Choroid plexus epithelial cell (primary cell): ENCODE data around the gene CALHM3.

ENCODE experiments used
- DNase-seq: peaks from one replicate; pipeline ENCODE4 v3.0.0-alpha.2; 2010; ENCODE audit warnings: low read depth
- H3K4me3 ChIP-seq: 2 replicates; pipeline ENCODE4 v1.5.1; 2011; ENCODE audit warnings: low read depth, mild to moderate bottlenecking, control low read depth, low read length, moderate library complexity
- TF ChIP-seq, protein P1 (sequence below): conservative IDR thresholded peaks from 2 replicates; pipeline ENCODE4 v1.5.1; 2011; ENCODE audit warnings: low read depth, mild to moderate bottlenecking, control low read depth, inconsistent platforms, low read length, moderate library complexity

CALHM3 gene

DNA sequence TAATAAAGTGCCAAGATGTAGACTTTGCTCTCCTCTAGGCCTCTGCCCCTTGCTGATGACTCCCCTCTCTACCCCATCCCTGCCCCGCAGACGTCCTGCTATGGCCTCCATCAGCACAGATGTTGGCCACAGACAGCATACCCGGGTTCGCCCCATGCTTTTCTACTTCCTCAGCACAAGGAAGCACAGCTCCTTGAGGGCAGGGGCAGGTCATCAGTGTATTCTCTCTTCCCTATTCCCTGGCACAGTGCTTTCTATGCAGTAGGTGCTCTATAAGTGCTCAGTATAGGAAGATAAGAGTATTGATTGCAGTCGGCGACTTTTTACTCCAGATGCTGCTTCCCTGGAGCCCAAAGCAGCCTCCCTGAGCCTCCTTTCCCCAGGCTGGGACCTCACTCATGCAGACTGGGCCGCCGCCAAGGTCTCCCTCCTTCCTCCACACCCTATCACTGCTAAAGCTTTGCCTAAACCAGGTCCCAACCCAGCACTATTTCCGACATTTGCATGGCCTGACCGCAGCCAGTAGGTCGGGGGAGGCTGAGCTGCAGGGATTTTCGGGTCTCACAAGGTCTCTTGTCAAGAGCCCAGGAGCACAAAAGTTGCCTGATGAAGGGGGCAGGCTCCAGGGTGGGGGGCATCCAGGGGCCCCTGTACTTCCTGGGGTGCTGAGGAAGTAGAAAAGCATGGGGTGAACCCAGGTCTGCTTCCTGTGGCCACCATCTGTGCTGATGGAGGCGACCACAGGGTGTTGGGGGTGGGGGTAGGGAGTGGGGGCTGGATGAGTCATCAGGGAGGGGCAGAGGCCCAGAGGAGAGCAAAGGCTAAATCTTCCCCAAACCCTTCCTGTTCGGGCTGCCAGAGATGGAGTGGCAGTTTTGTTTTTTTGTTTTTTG is 8.0 kb downstream of the CALHM3 start:
- H3K4me3 ChIP-seq = no peak overlapping the region
- TF ChIP-seq, protein P1, sequence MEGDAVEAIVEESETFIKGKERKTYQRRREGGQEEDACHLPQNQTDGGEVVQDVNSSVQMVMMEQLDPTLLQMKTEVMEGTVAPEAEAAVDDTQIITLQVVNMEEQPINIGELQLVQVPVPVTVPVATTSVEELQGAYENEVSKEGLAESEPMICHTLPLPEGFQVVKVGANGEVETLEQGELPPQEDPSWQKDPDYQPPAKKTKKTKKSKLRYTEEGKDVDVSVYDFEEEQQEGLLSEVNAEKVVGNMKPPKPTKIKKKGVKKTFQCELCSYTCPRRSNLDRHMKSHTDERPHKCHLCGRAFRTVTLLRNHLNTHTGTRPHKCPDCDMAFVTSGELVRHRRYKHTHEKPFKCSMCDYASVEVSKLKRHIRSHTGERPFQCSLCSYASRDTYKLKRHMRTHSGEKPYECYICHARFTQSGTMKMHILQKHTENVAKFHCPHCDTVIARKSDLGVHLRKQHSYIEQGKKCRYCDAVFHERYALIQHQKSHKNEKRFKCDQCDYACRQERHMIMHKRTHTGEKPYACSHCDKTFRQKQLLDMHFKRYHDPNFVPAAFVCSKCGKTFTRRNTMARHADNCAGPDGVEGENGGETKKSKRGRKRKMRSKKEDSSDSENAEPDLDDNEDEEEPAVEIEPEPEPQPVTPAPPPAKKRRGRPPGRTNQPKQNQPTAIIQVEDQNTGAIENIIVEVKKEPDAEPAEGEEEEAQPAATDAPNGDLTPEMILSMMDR = no peak
- DNase-seq = no peak

DNA sequence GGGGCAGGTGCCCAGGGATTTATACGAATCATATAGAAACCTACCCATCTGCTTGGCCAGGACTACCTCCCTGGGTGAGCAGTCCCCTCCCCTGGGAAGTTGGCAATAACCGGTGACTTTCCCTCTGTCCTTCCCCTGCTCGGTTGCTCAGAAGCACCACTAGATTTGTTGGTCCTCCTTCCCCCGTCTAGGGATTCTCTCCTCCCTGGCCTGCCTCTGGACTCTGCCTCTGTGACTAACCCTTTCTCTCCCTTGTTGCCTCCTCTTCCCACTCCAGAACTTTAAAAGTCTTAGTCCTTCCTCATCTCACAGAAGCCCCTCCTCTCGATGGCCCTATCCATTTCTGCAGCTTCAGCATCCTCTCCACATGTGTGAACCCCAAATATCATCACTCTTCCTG is 9.8 kb downstream of the CALHM3 start:
- TF ChIP-seq, protein P1 = no peak
- no peak overlapping the region for H3K4me3 ChIP-seq
- no peak for DNase-seq

DNA sequence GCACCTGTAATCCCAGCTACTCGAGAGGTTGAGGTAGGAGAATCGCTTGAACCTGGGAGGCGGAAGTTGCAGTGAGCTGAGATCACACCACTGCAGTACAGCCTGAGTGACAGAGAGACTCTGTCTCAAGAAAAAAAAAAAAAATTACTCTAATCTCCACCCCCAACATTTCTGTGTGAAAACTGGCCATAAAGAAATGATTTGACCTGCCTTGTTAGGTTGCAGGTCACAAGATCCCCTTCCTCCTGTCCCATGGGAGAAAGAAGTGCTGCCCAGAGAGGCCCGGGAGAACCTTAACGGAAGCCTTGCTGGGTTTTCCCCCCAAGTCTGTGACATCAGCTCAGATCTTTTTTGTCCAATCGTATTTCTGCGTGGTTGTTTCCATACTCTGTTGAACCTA is 11.6 kb downstream of the CALHM3 start:
- TF ChIP-seq, protein P1 = no peak
- no peak overlapping the region for H3K4me3 ChIP-seq
- no peak for DNase-seq

DNA sequence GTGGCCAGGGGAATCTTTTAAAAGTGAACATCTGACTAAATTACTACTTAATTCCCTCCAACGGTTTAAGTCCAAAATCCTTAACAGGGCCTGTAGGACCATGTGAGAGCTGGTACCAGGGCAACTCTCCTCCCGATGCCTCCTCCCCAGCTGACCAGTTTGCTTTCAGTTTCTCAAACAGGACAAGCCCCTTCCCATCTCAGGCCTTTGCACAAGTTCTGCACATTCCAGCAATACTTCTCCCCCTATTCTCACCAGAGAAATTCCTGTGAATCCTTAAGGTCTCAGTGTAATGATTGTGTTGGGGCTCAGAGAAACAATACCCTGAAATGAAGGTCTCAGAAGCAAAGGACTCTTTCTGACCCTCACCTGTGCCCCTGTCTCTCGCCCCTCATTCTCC is 12.3 kb downstream of the CALHM3 start:
- peak; percentile 70 for DNase-seq
- TF ChIP-seq, protein P1 = no peak
- no peak overlapping the region for H3K4me3 ChIP-seq

DNA sequence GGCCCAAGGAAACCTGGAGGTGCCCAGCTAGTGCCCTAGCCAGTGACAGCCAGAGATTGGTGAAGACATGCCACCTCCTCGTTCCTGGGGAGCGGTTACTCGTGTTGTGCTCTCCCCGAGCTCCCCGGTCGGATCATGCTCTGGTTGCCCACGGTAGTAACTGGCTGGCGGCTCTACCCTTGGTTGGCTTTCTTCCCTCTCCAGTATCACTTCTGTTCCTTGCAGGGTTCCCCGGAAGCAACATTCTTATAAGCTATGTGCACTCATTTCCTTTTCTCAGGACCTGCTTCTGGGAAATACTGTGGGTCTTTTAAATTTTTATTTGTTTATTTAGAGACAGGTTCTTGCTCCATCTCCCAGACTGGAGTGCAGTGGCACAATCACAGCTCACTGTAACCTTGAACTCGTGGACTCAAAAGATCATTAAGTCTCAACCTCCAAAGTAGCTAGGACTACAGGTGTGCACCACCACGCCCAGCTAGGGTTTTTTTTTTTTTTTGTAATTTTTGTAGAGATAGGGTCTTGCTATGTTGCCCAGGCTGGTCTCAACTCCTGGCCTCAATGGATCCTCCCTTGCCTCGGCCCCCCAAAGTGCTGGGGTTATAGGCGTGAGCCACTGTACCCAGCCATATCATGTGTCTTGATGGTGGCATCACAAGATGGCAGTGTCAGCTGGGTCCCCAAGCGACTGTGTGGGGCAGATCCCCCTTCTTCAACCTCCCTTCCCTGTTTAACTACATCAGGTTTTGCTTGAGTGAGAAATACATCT is 13.4 kb downstream of the CALHM3 start:
- TF ChIP-seq, protein P1 = no peak
- no peak for DNase-seq
- H3K4me3 ChIP-seq = no peak overlapping the region

DNA sequence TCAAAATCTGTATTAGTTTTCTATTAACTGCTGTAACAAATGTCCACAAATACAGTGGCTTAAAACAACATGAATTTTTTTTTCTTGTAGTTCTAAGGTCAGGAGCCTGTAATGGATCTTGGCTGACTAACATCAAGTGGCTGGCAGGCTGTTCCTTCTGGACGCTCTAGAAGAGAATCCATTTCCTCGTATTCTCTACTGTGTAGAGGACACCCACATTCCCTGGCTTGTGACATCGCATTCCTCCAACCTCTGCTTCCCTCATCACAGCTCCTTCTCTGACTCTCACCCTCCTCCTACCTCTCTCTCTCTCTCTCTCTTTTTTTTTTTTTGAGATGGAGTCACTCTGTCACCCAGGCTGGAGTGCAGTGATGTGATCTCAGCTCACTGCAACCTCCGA is 15.5 kb downstream of the CALHM3 start:
- TF ChIP-seq, protein P1 = no peak
- no peak overlapping the region for H3K4me3 ChIP-seq
- DNase-seq = no peak
